Stimulated activated CD8-positive, alpha-beta memory T cell treated with anti-CD3 and anti-CD28 coated beads, Interleukin-15, amount 100 ng/mL, for 24 hours (primary cell): ENCODE measurements around the gene RBM26.
"Not testable (repeated sequence)": the region's sequence is repeated elsewhere in the genome, so short reads cannot be mapped to it uniquely, and the experiment has no call there.

Source experiments
- DNase-seq: peaks from one replicate; pipeline ENCODE4 v3.0.0-alpha.2; 2020; ENCODE audit warnings: low read depth

Gene RBM26

GRCh38 chr13:79318664-79319063 is 87.4 kb downstream of the RBM26 start:
- no peak for DNase-seq

GRCh38 chr13:79317856-79318255 is 88.2 kb downstream of the RBM26 start:
- DNase-seq: no peak

- DNase-seq: no peak
Measured at GRCh38 chr13:79314652-79315051, 91.4 kb downstream of the RBM26 start.

GRCh38 chr13:79312340-79312855 is 93.7 kb downstream of the RBM26 start:
- no peak for DNase-seq

GRCh38 chr13:79311386-79311785 is 94.7 kb downstream of the RBM26 start:
- DNase-seq: no peak

- DNase-seq: no peak
Measured at GRCh38 chr13:79309690-79310089, 96.4 kb downstream of the RBM26 start.

GRCh38 chr13:79307866-79308298 is 98.2 kb downstream of the RBM26 start:
- DNase-seq: no peak

GRCh38 chr13:79307433-79307861 is 98.6 kb downstream of the RBM26 start:
- no peak for DNase-seq

GRCh38 chr13:79306650-79307049 is 99.4 kb downstream of the RBM26 start:
- DNase-seq: no peak

- no peak for DNase-seq
Measured at GRCh38 chr13:79297128-79297527, 108.9 kb downstream of the RBM26 start.

GRCh38 chr13:79295906-79296706 is 109.9 kb downstream of the RBM26 start:
- DNase-seq: no peak

GRCh38 chr13:79290595-79291244 is 115.3 kb downstream of the RBM26 start:
- DNase-seq: no peak

- DNase-seq: no peak
Measured at GRCh38 chr13:79289571-79289970, 116.5 kb downstream of the RBM26 start.

- no peak for DNase-seq
Measured at GRCh38 chr13:79287939-79288795, 117.9 kb downstream of the RBM26 start.

- DNase-seq: no peak
Measured at GRCh38 chr13:79285159-79285558, 120.9 kb downstream of the RBM26 start.

GRCh38 chr13:79283742-79284141 is 122.3 kb downstream of the RBM26 start:
- no peak for DNase-seq

GRCh38 chr13:79282976-79283375 is 123.1 kb downstream of the RBM26 start:
- no peak for DNase-seq

GRCh38 chr13:79282508-79282907 is 123.5 kb downstream of the RBM26 start:
- DNase-seq: no peak

- no peak for DNase-seq
Measured at GRCh38 chr13:79281339-79281747, 124.7 kb downstream of the RBM26 start.

GRCh38 chr13:79279735-79280134 is 126.3 kb downstream of the RBM26 start:
- DNase-seq: not testable (repeated sequence)

- no peak for DNase-seq
Measured at GRCh38 chr13:79273045-79273444, 133.0 kb downstream of the RBM26 start.

GRCh38 chr13:79271616-79272015 is 134.4 kb downstream of the RBM26 start:
- DNase-seq: no peak
